ENCODE data around the gene CABP2.
"Not testable (repeated sequence)": the region's sequence is repeated elsewhere in the genome, so short reads cannot be mapped to it uniquely, and the experiment has no call there.

The CABP2 gene

DNA sequence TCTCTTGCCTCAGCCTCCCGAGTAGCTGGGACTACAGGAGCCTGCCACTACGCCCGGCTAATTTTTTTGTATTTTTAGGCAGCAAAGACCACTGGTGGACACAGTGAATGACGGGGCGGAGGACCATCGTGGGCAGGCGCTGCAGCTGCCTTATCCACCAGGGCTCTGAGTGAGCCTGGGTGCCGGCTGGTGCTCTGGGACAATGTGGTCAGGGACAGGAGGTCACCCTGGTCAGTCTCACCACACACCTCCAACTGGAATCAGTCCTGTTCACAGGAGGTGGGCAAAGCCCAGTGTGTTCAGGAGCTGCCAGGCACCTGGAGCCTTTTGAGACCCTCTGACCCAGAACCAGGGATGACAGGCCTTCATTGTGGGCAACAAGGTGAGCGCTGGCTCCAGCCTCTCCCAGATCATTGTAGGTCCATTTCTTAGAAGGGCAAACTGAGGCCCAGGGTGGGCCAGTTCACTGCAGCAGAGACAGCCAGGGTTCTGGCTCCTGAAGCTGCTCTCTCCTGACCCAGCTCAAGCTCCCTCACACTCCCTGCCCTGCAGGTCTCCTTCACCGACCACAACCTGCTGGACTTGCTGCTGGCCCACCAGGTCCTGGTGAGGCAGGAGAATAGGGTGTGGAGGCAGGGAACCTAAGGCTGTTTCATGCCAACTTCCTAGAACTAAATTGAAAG is 15.7 kb upstream of the CABP2 start:
- DNase-seq: no peak

GRCh38 chr11:67538306-67538705 is 15.1 kb upstream of the CABP2 start:
- DNase-seq: no peak

GRCh38 chr11:67535561-67535960 is 12.3 kb upstream of the CABP2 start:
- no peak for DNase-seq

GRCh38 chr11:67534070-67534679 is 10.9 kb upstream of the CABP2 start:
- DNase-seq: no peak

DNA sequence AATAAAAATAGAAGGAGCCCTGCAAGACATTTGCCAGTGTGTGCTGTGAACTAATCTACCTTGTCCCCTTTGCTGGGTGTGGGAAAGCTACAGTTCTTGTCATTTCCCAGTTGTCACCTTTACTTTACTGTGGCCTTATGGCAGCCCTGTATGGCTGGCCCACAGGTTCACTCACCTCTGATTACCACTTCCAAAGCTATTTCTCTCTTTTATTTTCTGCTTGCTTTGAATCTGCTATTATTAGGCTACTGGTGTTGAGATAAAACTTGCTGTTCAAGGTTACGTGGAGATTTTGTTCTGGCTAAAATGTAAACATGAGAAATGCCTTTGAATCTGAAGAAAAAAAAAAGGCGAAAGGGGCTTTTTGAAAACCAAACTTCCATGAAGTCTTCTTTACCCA is 9.6 kb upstream of the CABP2 start:
- DNase-seq: no peak

DNA sequence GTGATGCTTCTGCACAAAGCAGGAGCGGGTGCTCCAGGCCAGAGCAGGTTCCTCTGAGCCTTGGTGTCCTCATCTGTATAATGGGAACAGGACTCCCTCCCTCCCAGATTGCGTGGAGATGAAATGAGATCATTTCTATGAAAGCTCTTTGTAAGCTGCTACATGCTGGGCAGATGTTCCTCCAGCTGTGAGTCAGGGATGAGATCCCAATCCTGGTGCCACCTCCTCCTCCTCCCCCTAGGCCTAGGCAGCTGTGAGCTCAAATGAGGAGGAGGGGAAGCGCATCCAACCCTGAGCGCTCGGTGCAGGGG is 7.0 kb upstream of the CABP2 start:
- no peak for DNase-seq

- DNase-seq: no peak
These were observed 5.1 kb upstream of the CABP2 start for GRCh38 chr11:67528376-67528775.

- no peak for DNase-seq
These were observed 2.2 kb upstream of the CABP2 start for GRCh38 chr11:67525275-67525976.

DNA sequence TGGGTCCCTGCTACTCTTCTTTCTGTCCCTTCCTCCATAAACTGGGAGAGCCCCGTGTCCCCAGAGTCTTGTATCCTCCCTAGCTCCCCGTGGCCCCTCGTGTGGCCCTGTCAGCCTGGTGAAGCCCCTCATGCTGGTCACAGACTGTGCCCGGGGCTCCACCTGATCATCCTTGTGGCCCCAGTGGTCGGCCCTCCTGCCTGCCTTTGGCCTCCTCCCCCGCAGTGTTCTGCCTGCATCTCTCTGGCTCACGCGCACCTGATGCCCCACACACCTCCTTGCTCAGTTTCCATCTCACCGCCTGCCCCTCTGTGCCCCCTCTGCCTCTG is 1.2 kb upstream of the CABP2 start:
- no peak for DNase-seq

GRCh38 chr11:67523556-67524479 is 572 bp upstream of the CABP2 start:
- no peak for DNase-seq

DNA sequence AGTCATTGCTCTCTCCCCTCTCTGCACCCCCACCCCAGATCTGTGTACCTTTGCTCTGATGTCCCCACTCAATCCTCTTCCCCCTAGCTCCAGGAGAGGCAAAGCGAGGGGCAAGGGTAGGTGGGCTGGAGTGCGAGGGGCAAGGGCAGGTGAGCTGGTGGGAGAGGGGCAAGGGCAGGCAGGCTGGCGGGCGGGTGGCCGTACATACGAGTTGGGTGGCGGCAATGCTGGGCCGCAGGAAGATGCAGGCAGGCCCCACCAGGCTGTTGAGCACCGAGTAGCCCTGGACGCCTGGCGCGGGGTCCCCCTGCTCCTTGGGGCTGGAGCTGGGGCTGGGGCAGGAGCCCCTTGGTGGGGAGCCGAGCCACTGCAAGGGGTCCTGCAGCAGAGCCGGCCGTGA is 908 bp downstream of the CABP2 start:
- no peak for DNase-seq

GRCh38 chr11:67521924-67522323 is 1.3 kb downstream of the CABP2 start:
- no peak for DNase-seq

- DNase-seq: no peak
These were observed 2.1 kb downstream of the CABP2 start for GRCh38 chr11:67520856-67521824.

DNA sequence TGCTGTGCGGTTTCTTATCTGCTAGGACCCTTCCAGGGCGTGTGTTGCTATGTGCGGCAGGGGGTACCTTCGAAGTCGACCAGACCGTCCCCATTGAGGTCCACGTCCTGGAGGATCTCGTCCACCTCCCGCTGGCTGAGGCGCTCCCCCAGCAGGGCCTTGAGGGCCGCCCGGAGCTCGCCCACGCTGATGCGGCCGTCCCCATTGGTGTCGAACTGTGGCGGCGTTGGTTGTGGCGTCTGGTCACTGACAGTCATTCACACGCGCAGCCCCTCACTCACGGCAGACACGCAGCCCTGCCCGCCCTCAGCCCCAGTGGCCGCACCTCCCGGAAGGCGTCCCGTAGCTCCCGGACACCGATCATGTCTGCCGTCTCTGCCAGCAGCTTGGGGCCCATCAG is 3.5 kb downstream of the CABP2 start:
- DNase-seq: no peak

GRCh38 chr11:67517784-67518552 is 5.3 kb downstream of the CABP2 start:
- DNase-seq: no peak

GRCh38 chr11:67516806-67517205 is 6.4 kb downstream of the CABP2 start:
- no peak for DNase-seq

- DNase-seq: no peak
These were observed 9.1 kb downstream of the CABP2 start for GRCh38 chr11:67514116-67514515.

DNA sequence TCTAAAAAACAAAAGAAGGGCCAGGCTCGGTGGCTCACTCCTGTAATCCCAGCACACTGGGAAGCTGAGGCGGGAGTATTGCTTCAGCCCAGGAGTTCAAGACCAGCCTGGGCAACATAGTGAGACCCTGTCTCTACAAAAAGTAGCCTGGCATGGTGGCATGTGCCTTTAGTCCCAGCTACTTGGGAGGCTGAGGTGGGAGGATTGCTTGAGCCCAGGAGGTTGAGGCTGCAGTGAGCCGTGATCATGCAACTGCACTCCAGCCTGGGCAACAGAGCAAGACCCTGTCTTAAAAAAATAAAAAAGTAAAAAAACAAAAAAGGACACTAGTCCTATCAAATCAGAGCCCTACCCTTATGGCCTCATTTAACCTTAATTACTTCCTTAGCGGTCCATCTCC is 11.7 kb downstream of the CABP2 start:
- DNase-seq: not testable (repeated sequence)

GRCh38 chr11:67510023-67510345 is 13.3 kb downstream of the CABP2 start:
- no peak for DNase-seq

GRCh38 chr11:67508486-67509121 is 14.6 kb downstream of the CABP2 start:
- peak; percentile 98 for DNase-seq

- DNase-seq: peak; percentile 96
These were observed 15.3 kb downstream of the CABP2 start, which contains the start of gene CDK2AP2 for GRCh38 chr11:67507864-67508485. CDK2AP2 (minus strand) TSS chr11:67508162; CDS start chr11:67508082, 80 bp downstream.

Measured in activated CD4-positive, CD25-positive, alpha-beta regulatory T cell treated with anti-CD3 and anti-CD28 coated beads, Interleukin-2, amount 50 U/mL, for 72 hours (primary cell).